Measurements from ENCODE around the gene RNF115. TPM values are rescaled to one million over a fixed set of nuclear protein-coding genes. Genes with fewer than 3 reads are reported as not detected.
"Not testable (repeated sequence)": the region's sequence is repeated elsewhere in the genome, so short reads cannot be mapped to it uniquely, and the experiment has no call there.

Gene RNF115
- polyA plus RNA-seq, 1 donor: 18.0 TPM

DNA sequence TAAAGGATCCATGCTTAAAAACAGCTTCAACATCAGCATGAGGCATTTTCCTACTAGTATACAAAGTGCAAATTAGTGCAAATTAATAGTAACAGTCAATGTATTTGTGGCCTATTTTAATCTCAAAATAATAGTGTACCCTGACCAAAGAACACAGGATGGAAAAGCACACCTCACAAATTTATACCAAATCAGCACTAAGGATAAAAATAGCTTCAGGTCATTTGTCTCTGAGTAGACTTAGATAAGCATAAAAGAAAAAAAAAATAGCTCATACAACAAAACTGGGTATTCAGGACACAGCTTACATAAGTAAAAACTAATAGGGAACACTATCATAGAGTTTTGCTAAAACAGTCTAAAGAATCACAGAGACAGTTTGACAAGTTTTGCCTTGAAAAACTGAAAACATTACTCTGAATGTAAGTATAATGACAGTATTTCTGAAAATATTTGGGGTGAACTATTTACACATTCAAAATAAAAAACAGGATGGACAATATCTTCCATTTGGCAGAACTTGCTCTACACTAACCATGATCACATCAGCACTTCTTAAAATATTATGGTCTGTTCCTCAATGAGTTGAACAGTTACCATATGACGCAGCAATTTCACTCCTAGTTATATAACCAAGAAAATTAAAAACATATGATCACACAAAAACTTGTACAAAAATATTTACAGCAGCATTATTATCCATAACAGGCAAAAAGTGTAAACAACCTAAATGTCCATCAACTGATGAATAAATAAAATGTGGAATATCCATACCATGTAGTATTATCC lies 46.3 kb downstream of the RNF115 start:
- DNase-seq (ENCODE audit: low read depth): no peak

DNA sequence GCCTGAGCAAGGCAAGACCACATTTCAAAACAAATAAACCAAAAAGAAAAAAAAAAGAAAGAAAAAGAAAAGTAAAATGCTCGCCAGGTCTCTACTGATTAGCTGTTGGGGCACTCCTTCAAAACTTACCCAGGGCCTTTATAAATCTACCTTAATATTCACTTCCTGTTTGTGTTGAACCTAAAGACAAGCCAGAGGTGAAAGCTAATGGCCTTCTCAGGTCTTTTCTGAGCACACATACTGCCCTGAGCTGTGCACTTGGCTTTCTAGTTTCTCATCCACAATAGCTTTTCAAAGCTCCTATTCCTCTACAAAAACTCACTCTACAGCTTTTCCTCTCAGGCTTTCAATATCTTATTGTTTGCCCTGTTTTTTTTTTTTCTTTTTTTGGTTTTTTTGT lies 50.5 kb downstream of the RNF115 start:
- DNase-seq (ENCODE audit: low read depth): no peak

DNA sequence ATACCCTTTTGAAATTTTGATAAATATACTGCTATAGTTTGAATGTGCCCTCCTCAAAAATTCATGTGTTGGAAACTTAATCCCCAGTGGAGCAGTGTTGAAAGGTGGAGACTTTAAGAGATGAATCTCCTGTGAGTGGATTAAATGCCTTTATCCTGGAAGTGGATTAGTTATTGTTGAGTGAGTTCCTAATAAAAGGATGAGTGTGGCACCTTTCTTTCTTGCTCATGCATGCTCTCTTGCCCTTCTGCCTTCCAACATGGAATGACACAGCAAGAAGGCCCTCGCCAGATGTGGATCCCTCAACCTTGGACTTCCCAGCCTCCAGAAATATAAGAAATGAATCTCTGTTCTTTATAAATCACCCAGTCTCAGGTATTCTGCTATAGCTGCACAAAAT lies 52.8 kb downstream of the RNF115 start:
- no peak for DNase-seq (ENCODE audit: low read depth)

DNA sequence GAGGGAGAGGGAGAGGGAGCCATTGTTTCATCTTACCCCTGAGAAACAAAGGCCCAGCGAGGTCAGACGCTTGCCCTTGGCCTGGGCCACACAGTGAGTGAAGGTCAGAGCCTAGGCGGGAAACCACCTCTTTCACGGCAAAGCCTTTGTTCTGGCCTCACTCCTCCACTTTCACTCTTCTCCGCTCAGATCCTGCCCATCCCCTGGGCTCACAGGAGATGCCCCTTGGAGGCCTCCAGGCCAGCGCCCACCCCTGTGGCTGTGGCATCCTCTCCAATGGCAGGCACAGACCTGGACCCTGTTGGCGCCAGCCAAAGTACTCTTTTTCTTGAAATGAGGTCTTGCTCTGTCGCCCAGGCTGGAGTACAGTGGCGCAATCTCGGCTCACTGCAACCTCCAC lies 55.9 kb downstream of the RNF115 start:
- DNase-seq (ENCODE audit: low read depth): not testable (repeated sequence)

DNA sequence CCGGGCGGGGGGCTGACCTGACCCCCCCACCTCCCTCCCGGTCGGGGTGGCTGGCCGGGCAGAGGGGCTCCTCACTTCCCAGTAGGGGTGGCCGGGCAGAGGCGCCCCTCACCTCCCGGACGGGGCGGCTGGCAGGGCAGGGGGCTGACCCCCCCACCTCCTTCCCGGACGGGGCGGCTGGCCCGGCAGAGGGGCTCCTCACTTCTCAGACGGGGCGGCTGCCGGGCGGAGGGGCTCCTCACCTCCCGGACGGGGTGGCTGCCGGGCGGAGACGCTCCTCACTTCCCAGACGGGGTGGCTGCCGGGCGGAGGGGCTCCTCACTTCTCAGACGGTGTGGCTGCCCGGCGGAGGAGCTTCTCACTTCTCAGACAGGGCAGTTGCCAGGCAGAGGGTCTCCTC lies 57.0 kb downstream of the RNF115 start:
- not testable (repeated sequence) for DNase-seq (ENCODE audit: low read depth)

DNA sequence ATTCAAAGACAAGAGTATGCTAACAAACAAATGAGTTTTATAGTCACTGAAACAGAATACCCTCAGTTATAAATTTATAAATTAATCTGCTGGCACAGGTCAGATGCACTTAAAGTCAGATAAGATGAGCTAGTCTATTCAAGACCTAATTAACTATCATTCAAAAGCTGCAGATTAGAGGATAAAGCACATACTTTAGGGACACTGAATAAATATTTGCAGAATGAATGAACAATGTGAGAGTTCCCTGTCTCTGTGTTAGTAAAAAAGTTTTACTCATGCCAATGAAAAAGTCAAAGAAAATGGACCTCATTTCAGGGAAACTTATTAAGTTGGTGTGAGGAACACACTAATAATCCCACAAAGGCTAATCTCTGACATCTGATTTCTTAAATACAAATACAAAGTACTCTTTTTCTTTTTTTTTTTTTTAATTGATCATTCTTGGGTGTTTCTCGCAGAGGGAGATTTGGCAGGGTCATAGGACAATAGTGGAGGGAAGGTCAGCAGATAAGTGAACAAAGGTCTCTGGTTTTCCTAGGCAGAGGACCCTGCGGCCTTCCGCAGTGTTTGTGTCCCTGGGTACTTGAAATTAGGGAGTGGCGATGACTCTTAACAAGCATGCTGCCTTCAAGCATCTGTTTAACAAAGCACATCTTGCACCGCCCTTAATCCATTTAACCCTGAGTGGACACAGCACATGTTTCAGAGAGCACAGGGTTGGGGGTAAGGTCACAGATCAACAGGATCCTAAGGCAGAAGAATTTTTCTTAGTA lies 58.1 kb downstream of the RNF115 start:
- DNase-seq (ENCODE audit: low read depth): not testable (repeated sequence)

DNA sequence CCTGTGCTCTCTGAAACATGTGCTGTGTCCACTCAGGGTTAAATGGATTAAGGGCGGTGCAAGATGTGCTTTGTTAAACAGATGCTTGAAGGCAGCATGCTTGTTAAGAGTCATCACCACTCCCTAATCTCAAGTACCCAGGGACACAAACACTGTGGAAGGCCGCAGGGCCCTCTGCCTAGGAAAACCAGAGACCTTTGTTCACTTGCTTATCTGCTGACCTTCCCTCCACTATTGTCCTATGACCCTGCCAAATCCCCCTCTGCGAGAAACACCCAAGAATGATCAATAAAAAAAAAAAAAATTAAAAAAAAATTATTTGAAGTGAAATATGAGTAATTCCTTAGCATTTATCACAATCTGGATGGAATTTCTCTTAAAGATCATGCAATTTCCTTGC lies 58.8 kb downstream of the RNF115 start:
- not testable (repeated sequence) for DNase-seq (ENCODE audit: low read depth)

DNA sequence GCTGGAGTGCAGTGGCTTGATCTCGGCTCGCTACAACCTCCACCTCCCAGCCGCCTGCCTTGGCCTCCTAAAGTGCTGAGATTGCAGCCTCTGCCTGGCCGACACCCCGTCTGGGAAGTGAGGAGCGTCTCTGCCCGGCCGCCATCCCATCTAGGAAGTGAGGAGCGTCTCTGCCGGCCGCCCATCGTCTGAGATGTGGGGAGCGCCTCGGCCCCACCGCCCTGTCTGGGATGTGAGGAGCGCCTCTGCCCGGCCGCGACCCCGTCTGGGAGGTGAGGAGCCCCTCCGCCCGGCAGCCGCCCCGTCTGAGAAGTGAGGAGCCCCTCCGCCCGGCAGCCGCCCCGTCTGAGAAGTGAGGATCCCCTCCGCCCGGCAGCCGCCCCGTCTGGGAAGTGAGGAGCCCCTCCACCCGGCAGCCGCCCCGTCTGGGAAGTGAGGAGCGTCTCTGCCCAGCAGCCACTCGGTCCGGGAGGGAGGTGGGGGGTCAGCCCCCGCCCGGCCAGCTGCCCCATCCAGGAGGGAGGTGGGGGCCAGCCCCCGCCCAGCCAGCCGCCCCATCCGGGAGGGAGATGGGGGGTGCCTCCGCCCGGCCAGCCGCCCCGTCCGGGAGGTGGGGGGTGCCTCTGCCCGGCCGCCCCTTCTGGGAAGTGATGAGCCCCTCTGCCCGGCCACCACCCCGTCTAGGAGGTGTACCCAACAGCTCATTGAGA lies 59.5 kb downstream of the RNF115 start:
- not testable (repeated sequence) for DNase-seq (ENCODE audit: low read depth)

DNA sequence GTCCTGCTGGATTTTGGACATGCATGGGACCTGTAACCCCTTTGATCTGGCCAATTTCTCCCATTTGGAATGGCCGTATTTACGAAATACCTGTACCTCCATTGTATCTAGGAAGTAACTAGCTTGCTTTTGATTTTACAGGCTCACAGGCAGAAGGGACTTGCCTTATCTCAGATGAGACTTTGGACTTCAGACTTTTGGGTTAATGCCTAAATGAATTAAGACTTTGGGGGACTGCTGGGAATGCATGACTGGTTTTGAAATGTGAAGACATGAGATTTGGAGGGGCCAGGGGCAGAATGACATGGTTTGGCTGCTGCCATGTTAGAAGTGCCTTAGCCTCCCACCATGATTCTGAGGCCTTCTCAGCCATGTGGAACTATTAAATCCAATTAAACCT lies 61.9 kb downstream of the RNF115 start:
- not testable (repeated sequence) for DNase-seq (ENCODE audit: low read depth)

DNA sequence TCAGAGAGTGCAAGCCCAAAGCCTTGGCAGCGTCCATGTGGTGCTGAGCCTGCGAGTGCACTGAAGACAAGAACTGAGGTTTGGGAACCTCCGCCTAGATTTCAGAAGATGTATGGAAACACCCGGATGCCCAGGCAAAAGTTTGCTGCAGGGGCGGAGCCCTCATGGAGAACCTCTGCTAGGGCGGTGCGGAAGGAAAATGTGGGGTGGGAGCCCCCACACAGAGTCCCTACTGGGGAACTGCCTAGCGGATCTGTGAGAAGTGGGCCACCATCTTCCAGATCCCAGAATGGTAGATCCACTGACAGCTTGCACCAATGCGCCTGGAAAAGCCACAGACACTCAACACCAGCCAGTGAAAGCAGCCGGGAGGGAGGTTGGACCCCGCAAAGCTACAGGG lies 62.4 kb downstream of the RNF115 start:
- DNase-seq (ENCODE audit: low read depth): not testable (repeated sequence)

DNA sequence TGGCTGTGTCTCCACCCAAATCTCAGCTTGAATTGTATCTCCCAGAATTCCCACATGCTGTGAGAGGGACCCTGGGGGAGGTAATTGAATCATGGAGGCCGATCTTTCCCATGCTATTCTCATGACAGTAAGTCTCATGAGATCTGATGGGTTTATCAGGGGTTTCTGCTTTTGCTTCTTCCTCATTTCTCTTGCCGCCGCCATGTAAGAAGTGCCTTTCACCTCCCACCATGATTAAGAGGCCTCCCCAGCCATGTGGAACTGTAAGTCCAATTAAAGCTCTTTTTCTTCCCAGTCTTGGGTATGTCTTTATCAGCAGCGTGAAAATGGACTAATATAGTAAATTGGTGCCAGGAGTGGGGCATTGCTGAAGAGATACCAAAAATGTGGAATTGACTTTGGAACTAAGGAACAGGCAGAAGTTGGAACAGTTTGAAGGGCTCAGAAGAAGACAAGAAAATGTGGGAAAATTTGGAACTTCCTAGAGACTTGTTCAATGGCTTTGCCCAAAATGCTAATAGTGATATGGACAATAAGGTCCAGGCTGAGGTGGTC lies 63.4 kb downstream of the RNF115 start:
- DNase-seq (ENCODE audit: low read depth): not testable (repeated sequence)

DNA sequence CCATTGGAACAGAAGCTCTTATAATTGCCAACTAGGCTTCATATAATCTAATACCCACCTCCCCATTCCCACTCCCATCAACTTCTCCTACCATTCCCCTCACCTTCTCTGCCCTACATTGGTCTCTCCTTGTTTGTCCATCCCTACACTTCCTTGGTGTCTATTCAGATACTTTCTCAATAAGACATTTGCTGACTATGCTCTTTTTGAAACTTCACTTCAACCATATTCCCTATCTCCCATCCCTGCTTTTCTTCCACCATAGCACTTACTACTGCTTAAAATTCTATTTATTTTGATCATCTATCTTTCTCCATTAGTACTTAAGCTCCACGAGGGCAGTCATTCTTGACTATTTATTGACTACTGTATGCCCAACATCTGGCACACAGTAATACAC lies 64.2 kb downstream of the RNF115 start:
- no peak for DNase-seq (ENCODE audit: low read depth)

DNA sequence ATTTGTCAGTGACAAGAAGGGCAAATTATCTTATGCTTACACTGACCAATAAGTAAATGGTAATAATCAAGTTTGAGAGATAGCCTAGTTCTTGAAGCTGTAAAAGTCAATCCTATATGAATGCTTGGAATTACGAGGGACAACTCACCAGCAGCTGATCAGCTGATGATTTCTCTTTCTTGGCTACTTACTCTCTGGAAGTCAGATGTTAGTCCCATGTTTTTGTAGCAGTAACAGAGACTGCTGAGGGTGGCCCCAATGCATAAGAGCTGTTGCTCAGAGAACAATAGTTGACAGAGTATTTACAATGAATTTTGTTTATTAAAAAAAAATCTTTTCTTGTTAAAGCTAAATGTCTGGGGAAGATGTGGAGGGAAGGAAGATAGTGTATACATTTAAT lies 65.3 kb downstream of the RNF115 start:
- no peak for DNase-seq (ENCODE audit: low read depth)

DNA sequence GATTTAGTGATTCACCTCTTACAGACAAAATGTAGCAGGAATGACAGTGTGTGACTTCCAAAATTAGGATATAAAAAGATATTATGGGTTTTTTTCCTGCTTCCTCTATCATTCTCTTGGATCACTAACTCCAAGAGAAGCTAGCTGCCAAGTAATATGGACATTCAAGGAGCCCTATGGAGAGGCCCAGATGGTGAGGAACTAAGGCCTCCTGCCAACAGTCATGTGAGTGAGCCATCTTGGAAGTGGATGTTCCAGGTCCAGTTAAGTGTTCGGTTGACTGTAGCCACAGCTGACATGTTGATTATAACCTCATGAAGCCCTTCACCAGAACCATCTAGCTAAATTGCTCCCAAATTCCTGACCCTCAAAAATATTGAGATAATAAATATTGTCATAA lies 65.8 kb downstream of the RNF115 start:
- no peak for DNase-seq (ENCODE audit: low read depth)

DNA sequence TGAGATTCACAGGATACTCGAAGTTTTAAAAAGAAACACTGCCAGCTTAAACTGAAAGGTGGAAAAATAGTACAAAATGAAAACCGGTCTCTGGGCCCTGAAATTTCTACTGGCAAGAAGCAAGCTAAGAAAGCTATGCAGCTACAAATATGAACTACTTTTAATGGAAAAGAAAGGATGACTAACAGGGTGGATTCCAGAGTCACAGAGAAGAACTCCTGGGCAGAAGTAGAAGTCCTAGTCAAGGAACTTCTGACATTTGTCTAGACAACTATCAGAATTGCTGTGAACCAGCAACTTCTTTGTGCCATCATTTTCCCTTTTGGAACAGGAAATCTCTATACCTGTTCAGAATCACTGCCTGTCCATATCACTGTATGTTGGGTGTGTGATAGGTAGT lies 66.5 kb downstream of the RNF115 start:
- DNase-seq (ENCODE audit: low read depth): no peak

DNA sequence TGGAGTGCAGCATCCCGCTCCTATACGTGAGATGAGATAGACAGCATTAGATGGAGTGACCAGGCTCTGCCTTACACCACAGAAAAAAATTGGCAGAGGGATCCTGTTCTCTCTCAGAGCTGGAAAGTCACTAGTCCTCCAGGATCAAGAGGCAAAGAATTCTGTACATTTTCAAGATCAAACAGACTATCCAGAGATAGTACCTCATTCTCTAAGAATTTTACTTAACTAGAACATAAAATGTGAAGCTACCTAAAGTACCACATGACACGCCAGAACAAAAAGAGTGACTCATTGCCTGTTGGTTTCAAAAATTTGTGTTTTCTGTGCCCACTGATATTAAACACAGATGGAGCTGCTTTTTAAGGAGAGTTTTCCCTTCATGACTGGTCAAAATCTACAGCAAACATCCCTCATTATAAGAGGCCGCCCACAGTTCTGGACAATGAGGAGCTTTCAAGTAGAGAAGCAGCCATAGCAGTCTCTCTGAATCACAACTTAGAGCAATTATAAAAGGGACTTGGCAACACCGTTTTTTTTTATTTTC lies 72.3 kb downstream of the RNF115 start:
- no peak for DNase-seq (ENCODE audit: low read depth)

DNA sequence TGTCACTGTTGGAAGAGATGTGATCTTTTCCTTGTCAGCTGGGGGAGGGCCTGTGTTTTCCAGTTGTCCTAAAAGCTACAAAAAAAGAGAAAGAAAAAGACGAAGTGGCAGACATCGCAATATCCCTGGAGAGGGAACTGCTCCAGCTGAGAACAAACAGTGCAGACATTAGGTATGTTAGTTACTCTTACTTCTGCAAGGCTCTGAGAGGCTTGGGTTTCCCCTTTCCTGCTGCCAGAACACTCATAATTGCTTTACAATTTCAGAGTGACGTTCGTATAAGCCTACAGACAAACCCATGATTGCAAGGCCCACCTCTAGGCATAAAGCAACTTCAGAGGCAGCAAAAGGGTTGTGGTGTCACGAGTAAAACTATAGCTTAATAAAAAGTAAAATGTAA lies 73.5 kb downstream of the RNF115 start:
- DNase-seq (ENCODE audit: low read depth): no peak

DNA sequence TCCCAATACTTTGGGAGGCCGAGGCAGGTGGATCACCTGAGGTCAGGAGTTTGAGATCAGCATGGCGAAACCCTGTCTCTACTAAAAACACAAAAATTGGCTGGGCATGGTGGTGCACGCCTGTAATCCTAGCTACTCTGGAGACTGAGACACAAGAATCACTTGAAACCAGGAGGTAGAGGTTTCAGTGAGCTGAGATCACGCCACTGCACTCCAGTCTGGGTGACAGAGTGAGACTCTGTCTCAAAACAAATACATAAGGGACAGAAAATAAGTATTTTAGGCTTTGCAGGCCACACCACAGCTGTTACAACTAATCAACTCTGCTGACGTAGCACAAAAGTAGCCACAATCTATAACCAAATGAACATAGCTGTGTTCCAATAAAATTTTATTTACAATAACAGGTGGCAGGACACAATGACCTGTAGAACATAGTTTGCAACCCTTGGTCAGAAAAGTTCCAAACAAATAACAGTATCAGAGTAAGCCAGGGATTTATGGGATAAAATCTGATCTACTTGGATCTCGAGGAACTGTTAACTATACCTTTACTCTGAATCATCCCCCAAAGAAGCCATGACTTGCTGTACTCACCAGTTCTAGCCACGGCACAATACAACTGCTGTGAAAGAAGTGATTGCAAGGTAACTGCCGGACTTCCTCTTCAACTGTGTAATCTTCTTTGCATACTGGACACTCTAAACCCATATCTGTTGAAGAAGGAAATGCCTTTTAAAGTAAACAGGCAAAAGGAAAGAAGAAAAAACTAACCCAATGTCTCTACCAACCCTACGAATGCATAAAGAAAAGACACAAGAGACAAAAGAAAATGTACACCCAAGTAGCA lies 76.3 kb downstream of the RNF115 start:
- DNase-seq (ENCODE audit: low read depth): no peak

DNA sequence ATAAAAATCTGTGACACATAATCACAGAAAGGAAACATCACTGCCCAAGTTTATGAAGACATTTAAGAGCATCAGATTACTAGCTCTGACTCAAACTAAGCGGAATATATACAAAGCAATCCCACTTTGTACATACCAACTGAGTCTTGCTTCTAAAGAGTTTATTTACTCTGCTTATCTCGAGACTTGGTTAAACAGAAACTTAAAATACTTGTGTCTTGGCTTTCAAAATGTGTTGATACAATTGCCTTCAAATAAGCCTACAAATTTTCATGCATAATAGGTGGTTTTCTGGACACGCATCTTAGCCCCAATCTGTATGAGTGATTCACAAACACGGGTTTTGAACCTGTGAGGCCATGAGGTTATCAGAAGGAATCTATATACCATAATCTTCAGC lies 83.6 kb downstream of the RNF115 start:
- DNase-seq (ENCODE audit: low read depth): no peak

DNA sequence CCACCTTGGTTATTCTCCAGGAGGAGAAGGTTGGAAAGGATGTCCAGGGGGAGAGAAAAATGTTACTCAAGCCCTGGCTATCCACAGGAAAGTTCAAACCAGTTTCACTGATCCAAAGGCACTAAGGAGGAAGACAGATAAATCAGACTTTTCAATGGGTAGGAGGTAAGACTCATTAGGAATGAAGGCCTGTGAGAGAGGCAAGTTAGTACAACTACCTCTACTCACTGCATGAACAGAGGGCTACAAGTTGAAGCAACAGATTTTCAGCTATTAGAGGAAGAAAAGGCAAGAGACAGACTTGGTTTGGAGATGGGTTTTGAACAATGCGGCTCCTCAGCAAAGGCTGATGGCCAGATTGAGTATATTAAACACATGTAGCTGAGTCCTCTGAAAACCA lies 87.7 kb downstream of the RNF115 start:
- DNase-seq (ENCODE audit: low read depth): no peak

DNA sequence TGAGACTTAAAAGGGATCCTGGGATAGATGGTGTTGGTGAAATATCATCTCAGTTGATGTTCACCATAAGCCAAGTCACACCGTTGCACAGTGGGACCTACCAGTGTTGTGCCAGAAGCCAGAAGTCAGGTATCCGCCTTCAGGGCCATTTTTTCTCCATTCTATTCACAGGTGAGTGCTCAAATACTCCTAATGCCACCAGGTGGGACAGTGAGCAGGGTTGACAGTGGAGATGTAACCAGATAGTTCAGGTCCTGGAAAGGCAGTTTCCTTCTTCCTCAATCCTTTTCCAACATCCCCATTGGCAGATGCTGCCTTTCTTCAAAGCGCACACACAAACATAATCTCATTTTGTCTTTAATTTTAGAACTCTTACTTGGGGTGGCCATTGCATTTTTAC lies 93.0 kb downstream of the RNF115 start:
- DNase-seq (ENCODE audit: low read depth): no peak
